Fibroblast of pulmonary artery (primary cell): ENCODE measurements around the gene PAFAH1B1.

Source experiments
- DNase-seq: peaks from one replicate; pipeline ENCODE4 v3.0.0-alpha.2; 2010; ENCODE audit warnings: low read depth
- H3K4me3 ChIP-seq: replicated peaks from 2 replicates; pipeline ENCODE4 v1.5.1; 2011; ENCODE audit warnings: low read depth, mild to moderate bottlenecking, control low read depth, low read length, moderate library complexity
- CTCF ChIP-seq: IDR thresholded peaks from 2 replicates; pipeline ENCODE4 v1.5.1; 2011; ENCODE audit warnings: mild to moderate bottlenecking, control low read depth, low read length, inconsistent platforms; ENCODE audit errors: missing control alignments

PAFAH1B1 gene

GRCh38 chr17:2691965-2692780 lies 98.7 kb downstream of the PAFAH1B1 start:
- no peak for DNase-seq
- H3K4me3 ChIP-seq, result no peak overlapping the region
- TF ChIP-seq CTCF, result no peak

- H3K4me3 ChIP-seq, result no peak overlapping the region
- no peak for TF ChIP-seq CTCF
- no peak for DNase-seq
These were observed 99.3 kb downstream of the PAFAH1B1 start for GRCh38 chr17:2692781-2693135.

GRCh38 chr17:2693561-2694380 lies 100.3 kb downstream of the PAFAH1B1 start:
- no peak for DNase-seq
- no peak for TF ChIP-seq CTCF
- H3K4me3 ChIP-seq, result no peak overlapping the region

- TF ChIP-seq CTCF, result no peak
- no peak overlapping the region for H3K4me3 ChIP-seq
- no peak for DNase-seq
These were observed 101.2 kb downstream of the PAFAH1B1 start for GRCh38 chr17:2694381-2695242.

GRCh38 chr17:2695243-2695960 lies 101.9 kb downstream of the PAFAH1B1 start:
- H3K4me3 ChIP-seq, result no peak overlapping the region
- no peak for DNase-seq
- no peak for TF ChIP-seq CTCF
